ENCODE measurements around the gene EZH2. TPM values are rescaled to one million over a fixed set of nuclear protein-coding genes. Genes with fewer than 3 reads are reported as not detected.

The EZH2 gene
- total RNA-seq, 1 donor from 2014 or later = 10.6 TPM

DNA sequence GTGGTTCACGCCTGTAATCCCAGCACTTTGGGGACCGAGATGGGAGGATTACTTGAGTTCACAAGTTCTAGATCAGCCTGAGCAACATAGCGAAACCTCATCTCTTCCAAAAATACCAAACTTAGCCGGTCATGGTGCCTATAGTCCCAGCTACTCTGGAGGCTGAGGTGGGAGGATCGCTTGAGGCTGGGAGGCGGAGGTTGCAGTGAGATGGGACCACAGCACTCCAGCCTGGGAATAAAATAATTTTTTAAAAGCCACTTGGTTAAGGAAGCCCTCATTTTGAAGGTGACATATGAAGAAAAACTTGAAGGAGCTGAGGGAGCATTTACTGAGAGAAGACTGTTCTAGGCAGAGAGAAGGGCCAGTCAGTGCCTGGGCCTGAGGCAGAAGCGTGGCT is 4.2 kb upstream of the EZH2 start:
- Mint-ChIP-seq H3K4me3 (ENCODE audit: unreplicated experiment) (no peak overlapping the region), H3K36me3 (ENCODE audit: low read depth) (no peaks in the 10 kb centered on the region), H3K27ac (ENCODE audit: unreplicated experiment) (no peak overlapping the region)

DNA sequence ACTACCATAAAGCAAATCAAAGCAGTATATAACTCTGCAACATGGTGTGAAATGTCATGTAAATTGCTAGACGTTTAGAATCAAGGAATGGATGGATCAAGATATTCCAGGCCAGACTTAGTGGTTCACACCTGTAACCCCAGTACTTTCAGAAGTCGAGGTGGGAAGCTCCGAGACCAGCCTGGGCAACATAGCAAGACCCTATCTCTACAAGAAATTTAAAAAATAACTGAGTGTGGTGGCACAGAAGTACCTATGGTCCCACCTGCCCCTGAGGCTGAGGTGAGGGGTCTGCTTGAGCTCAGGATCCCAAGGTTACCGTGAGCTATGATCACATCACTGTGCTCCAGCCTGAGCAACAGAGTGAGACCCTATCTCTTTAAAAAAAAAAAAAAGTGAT is 2.8 kb upstream of the EZH2 start:
- H3K4me1 Mint-ChIP-seq (ENCODE audit: low read depth) = peaks cover 9% of the 10 kb centered on the region
- no peaks in the 10 kb centered on the region for H3K9me3 Mint-ChIP-seq (ENCODE audit: low read depth)
- no peaks in the 10 kb centered on the region for H3K27me3 Mint-ChIP-seq (ENCODE audit: low read depth)
- H3K27ac Mint-ChIP-seq (ENCODE audit: unreplicated experiment) = no peak overlapping the region
- TF ChIP-seq, protein P1, sequence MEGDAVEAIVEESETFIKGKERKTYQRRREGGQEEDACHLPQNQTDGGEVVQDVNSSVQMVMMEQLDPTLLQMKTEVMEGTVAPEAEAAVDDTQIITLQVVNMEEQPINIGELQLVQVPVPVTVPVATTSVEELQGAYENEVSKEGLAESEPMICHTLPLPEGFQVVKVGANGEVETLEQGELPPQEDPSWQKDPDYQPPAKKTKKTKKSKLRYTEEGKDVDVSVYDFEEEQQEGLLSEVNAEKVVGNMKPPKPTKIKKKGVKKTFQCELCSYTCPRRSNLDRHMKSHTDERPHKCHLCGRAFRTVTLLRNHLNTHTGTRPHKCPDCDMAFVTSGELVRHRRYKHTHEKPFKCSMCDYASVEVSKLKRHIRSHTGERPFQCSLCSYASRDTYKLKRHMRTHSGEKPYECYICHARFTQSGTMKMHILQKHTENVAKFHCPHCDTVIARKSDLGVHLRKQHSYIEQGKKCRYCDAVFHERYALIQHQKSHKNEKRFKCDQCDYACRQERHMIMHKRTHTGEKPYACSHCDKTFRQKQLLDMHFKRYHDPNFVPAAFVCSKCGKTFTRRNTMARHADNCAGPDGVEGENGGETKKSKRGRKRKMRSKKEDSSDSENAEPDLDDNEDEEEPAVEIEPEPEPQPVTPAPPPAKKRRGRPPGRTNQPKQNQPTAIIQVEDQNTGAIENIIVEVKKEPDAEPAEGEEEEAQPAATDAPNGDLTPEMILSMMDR (IDR thresholded peaks at IDR 0.05) = no peak
- no peak overlapping the region for H3K4me3 Mint-ChIP-seq (ENCODE audit: unreplicated experiment)
- no peak for DNase-seq (ENCODE audit: low spot score)
- H3K36me3 Mint-ChIP-seq (ENCODE audit: low read depth) = no peaks in the 10 kb centered on the region

More for the DNA sequence above, 4.2 kb upstream of the EZH2 start:
- no peak for DNase-seq (ENCODE audit: low spot score)
- Mint-ChIP-seq H3K27me3 (ENCODE audit: low read depth) (no peaks in the 10 kb centered on the region), H3K9me3 (ENCODE audit: low read depth) (no peaks in the 10 kb centered on the region), H3K4me1 (ENCODE audit: low read depth) (no peaks in the 10 kb centered on the region)
- TF ChIP-seq, protein P1 (IDR thresholded peaks at IDR 0.05) = no peak

DNA sequence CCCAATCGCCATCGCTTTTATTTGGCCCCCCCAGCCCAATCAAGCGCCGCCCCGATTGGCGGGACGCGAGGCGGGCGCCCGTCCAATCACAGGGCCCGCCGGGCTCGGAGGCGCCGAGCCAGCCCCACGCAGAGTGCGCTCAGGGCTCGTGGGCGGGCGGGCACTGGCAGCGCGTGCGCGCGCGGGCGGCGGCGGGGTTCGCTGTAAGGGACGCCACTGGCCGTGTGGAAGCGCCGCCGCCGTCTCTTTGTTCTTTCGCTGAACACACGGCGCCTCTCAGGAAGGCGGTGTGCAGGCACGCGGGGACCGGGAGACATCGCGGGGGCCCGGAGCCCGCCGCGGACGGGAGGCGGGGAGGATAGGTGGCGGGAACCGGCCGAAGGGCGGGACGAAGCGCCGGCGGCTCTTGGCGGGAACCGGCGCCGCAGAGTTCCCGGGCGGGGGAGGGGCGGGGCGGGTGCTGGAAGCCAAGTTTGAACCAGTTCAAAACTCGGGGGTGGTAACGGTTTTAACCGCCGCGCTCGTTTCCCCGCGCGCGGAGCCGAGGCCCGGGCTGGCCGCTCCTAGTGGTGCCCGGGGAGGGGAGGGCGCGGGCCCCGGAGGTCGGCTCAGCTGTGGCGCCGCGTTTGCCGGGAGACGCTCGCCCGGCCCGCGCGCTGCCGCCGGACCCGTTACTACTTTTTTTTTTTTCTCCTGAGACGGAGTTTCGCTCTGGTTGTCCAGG is 370 bp upstream of the EZH2 start:
- peaks cover 14% of the 10 kb centered on the region for H3K4me1 Mint-ChIP-seq (ENCODE audit: low read depth)

DNA sequence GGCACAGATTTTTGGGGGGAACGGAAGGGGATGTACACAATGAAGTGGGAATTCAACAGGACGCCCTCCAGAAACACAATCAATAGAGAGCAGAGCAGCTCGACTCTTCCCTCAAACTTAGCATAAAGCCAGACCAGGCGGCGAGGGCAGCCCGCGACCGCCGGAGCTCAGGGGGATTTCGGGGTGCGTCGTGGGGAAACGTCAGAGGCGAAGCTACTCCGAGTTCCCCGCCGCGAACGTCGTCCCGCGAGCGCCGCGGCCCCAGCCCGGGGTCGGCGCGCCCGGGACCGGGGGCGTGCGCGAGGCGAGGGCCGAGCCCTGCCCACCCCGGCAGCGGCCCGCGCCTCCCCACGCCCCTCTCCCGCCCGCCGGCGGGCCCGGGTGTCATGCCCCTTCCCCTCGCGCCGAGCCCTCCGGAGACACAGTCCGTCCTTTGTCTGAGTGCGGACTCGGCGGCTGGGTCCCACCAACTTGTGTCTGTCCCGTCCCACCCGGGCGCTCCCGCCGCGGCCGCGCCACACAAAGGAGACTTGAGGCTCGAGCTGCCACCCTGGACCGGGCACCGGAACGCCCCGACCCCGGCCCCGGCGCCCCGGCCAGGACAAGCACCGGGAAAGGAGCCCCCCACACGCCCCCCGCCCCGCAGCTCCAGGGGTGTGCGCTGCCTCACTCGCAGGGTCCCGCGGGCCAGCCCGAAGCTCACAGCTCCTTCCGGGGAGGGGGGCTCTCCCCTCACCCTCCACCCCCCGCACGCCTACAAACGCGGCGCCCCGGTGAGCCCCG is 634 bp downstream of the EZH2 start:
- H3K27me3 Mint-ChIP-seq (ENCODE audit: low read depth) = no peaks in the 10 kb centered on the region
- H3K4me3 Mint-ChIP-seq (ENCODE audit: unreplicated experiment) = peak overlapping the region; percentile 89
- TF ChIP-seq, protein P1 (IDR thresholded peaks at IDR 0.05) = no peak
- DNase-seq (ENCODE audit: low spot score) = peak; percentile 88
- H3K27ac Mint-ChIP-seq (ENCODE audit: unreplicated experiment) = peak overlapping the region; percentile 84
- H3K36me3 Mint-ChIP-seq (ENCODE audit: low read depth) = no peaks in the 10 kb centered on the region
- peaks cover 14% of the 10 kb centered on the region for H3K4me1 Mint-ChIP-seq (ENCODE audit: low read depth)
- no peaks in the 10 kb centered on the region for H3K9me3 Mint-ChIP-seq (ENCODE audit: low read depth)

More for the DNA sequence above, 370 bp upstream of the EZH2 start:
- Mint-ChIP-seq H3K27me3 (ENCODE audit: low read depth) (no peaks in the 10 kb centered on the region), H3K36me3 (ENCODE audit: low read depth) (no peaks in the 10 kb centered on the region), H3K4me3 (ENCODE audit: unreplicated experiment) (peak overlapping the region; percentile 76), H3K9me3 (ENCODE audit: low read depth) (no peaks in the 10 kb centered on the region), H3K27ac (ENCODE audit: unreplicated experiment) (peak overlapping the region; percentile 68)
- TF ChIP-seq, protein P1 (IDR thresholded peaks at IDR 0.05) = peak; percentile 47
- peak; percentile 96 for DNase-seq (ENCODE audit: low spot score)

DNA sequence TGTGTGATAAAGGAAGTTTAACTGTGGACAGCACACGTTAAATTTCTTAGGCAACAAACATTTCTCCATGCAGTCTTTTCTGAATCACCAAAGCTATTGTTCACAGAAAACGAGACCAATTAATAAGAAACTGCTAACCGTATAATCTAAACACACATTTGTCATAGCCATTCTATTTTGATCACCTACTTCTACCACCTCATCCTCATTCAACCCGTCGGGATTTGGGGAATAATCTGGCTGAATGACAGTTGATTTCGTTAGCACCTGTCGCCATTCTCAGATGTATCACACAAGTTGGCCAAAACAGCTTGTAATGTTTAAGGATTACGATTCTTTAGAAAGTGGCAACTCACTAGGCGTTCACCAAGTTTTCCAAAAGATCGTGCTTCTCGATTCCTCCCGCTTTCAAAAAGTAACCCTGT is 1.2 kb downstream of the EZH2 start:
- no peak for DNase-seq (ENCODE audit: low spot score)
- no peaks in the 10 kb centered on the region for H3K27me3 Mint-ChIP-seq (ENCODE audit: low read depth)
- no peaks in the 10 kb centered on the region for H3K9me3 Mint-ChIP-seq (ENCODE audit: low read depth)
- peak overlapping the region; percentile 89 for H3K4me3 Mint-ChIP-seq (ENCODE audit: unreplicated experiment)
- H3K36me3 Mint-ChIP-seq (ENCODE audit: low read depth) = no peaks in the 10 kb centered on the region
- peaks cover 14% of the 10 kb centered on the region for H3K4me1 Mint-ChIP-seq (ENCODE audit: low read depth)
- TF ChIP-seq, protein P1 (IDR thresholded peaks at IDR 0.05) = no peak
- peak overlapping the region; percentile 84 for H3K27ac Mint-ChIP-seq (ENCODE audit: unreplicated experiment)

All from chondrocyte (in vitro differentiated cells).